ENCODE measurements around the gene SLC6A6. TPM values are rescaled to one million over a fixed set of nuclear protein-coding genes. Genes with fewer than 3 reads are reported as not detected.

SLC6A6 gene
- total RNA-seq, 1 donor from 2014 or later = 7.1 TPM

DNA sequence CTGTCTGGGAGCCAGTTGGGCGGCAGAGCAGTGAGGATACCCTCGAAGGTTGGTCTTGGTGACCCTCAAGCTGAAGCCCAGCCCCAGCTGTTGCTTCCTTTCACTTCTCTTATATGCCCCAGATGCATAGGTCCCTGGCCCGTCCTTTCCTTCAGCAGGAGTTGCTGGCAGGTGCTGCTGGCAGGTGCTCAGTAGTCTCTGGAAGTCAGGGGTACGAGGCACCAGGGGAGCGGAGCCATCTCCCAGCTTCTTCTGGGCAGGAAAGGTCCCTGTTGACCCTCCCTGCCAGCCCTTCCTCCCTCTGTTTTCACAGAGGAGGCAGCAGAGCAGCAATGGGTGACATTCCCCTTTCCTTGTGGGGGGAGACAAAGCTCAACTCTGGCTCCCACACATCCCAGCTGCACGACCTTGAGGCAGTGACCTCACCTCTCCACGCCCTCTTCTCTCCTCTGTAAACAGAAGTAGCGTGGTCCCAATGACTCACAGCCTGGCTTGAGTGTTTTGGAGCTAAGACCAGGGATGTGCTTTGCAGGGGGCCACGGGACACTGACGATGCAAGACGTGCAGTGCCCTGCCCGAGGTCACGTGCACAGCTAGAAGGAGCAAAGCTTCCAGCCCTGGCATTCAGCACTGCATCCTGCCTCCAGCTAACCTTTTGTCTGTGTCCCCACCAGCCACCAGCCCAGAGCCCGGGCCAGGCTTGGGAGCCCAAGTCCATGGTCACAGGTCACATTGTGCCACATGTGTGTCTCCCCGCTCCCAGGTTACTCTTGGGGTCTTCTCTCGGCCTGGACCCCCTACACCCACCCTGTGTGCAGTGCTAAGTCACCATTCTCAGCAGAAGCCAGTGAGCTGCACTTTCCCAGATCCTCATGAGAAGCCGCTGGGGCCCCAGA lies 49.7 kb downstream of the SLC6A6 start:
- DNase-seq (ENCODE audit: low read depth in 2 of 2) = peak in 1 of 2 donors; percentile 87

DNA sequence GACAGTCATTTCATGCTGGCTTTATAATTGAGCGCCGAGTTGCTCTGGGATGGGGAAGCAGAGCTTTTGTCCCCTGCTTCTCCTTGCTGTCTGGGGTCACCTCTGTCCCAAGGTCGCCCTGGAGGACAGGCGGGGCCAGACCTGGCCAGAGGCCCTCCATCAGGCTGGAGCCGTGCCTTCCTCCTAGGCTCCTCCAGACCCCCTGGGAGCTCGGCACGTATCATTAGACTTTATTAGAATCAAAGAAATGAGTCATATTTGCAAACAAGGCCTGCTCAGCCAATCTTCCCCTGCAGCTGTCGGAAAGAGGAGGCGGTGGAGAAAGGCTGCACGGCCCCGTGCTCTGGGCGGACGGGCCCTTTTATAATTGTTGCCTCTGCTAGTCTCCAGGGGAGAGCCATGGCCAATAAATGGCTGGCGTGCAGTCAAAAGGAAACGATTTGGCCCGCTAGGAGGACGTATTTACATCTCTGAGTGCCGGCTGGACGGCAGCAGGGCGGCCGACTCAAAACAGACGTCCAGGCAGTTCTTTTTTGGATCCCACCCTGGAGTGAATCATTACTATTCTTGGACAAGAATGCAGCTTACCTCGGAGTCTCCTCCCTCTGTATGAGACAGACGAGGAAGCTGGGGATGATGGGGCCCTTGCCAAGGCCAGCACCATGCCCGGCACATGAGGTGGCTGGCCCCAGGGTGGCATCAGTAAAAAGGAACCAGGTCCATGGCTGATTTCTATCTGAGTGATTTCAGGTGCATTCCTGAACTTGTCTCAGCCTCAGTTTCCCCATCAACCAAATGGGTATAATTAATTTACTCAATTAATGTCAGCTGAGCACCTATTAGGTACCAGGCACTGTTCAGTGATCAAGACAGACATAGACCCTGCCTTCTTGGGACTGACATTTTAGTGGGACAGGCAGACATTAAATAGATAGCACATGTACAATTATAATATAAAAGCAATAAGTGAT lies 50.6 kb downstream of the SLC6A6 start:
- peak; percentile 91 to 100 for DNase-seq (ENCODE audit: low read depth in 2 of 2)

DNA sequence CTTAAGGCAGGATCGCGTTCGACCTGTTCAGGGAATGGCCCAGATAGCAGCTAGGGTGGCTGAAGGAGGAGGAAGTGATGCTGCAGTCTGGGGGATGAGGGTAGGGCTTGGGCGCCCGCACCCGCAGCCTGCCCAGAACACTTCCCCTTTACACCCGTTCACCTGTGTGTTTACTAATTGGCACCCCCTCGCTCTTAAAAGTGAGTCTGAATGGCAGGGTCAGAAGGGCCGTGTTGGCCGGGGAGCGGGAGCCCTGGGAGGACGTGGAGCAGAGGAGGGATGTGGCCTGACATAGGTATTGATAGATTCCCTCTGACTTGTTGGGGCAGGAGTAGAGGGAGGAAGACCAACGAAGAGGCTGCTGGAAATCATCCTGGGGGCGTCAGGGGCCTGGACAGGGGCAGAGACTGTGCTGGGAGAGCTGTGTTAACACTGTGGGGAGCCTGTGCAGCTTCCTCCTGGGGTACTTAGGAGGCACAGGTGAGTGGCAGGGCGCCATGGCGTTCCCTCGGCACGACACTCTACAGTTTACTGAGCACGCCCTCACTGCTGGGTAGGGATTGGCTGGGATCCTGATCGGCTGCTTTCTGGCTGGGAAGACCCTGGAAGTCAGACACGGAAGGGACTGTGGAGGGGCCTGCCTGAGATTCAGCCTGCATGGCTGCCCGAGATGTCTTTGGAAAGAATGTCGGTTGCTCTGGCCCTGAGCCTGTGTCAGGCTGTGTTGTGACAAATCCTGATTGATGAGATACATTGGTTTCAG lies 51.7 kb downstream of the SLC6A6 start:
- DNase-seq (ENCODE audit: low read depth in 2 of 2) = no peak

DNA sequence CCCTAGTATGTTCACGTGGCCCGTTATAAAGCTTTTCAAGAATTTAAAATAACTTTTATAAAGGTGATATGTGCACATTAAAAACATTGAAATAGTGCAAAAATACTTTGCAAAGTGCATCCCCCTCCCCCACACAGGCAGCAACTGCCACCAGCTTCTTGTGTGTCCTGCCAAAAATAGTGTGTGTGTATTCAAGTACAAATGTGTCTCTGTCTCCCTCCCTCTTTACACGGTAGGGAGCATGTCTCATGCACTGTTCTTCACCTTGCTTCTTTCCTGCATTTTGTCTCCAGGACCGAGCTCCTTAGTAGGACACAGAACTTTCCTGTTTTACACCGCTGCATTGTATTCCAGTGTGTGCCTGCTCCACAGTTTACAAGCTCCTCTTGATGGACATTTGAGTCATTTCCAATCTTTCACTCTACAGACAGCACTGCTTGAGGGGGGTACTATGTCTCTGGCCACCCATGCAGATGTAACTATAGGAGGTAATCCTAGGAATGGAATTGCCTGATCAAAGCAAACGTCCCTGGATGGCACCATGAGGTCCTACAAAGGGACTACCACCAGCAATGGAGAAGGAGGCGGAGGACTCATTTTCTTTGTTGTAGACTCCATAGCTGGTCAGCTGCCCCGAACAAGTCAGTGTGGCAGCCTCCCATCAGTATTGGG lies 52.4 kb downstream of the SLC6A6 start:
- no peak for DNase-seq (ENCODE audit: low read depth in 2 of 2)

DNA sequence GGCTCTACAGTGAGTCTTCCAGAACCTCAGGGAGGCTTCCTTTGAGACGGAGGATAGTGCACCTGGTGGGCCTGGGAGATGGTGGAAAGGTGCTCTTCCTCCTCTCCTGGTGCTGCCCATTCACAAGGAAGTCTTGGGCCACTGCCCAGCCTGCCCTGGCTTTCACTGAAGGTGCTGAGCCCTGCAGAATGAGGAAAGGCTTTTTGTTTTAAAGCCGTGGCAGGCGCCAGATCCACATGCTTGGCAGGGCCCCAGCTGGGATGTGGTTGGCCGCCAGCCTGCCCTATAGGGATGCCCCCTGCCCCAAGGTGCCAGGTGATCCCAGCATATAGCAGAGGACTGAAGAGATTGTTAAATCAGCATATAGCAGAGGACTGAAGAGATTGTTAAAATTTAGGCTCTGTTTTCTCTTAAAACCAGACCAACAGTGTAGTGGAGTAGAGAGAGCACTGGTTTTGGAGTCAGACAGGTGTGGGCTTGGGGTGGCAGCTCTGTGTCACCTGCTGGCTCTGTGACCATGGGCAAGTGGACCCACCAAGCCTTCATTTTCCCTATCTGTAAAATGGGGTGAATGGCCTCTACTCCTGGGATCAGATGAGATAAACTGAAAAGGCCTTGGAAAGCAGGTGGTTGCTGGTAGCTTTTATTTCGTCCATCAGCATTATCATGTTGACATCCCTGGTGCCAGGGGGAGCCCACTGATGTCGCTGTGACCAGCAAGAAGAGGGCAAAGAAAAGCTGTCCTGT lies 53.3 kb downstream of the SLC6A6 start:
- DNase-seq (ENCODE audit: low read depth in 2 of 2) = no peak

DNA sequence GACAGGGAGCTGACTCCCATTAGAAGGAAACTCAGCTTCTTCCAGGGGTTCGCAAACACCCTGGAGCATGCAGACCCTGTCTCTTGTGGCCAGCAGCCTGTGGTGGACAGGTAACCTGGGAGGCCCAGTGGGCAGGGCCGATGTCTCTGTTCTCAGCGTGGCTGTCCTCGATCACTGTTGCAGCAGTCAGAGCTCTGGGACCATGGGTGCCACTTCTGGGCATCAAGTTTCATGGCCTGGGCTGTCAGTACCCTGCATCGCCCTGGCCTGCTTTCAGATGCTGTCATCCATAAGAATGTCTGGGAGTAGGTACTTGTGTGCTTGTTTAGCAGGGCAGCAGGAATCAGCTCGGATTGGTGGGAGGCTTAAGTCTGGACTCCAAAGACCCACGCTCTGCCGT lies 54.4 kb downstream of the SLC6A6 start:
- DNase-seq (ENCODE audit: low read depth in 2 of 2) = no peak

GRCh38 chr3:14457481-14457880 lies 55.1 kb downstream of the SLC6A6 start:
- DNase-seq (ENCODE audit: low read depth in 2 of 2) = no peak

- DNase-seq (ENCODE audit: low read depth in 2 of 2) = no peak
Observed at GRCh38 chr3:14457999-14458398, 55.6 kb downstream of the SLC6A6 start.

- no peak for DNase-seq (ENCODE audit: low read depth in 2 of 2)
Observed at GRCh38 chr3:14458434-14459275, 56.2 kb downstream of the SLC6A6 start.

DNA sequence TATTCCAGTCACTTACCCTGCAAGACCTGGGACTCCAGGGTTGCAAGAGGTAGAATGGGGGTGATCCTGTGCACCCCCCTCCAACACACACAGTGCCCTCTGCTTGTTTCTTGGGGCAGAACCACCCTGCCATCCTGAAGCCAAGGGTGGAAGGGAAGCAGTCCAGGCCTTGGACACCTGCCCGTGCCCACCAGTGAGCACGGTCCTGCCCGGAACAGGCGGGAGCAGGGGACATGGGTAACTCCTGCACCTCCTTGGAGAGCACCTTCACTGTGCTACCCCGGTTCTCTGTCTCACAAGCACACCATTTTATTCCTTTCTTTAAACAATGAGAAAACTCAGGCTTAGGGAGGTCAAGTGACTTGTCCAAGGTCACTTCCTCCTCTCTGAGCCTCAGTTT lies 57.0 kb downstream of the SLC6A6 start:
- no peak for DNase-seq (ENCODE audit: low read depth in 2 of 2)

DNA sequence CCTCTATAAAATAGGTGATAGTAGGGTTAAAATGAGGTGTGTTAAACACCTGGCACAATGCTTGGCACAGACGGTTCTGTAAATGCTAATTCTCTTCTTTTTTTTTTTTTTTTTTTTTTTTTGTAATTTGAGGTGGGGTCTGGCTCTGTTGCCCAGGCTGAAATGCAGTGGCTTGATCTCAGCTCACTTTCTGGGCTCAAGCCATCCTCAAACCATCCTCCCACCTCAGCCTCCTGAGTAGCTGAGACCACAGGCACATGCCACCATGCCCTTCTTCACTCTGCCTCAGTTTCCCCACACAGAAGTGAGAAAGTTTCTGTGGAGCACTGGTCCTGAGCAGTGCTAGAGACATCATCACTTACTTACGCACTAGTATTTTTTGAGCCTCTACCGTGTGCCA lies 57.4 kb downstream of the SLC6A6 start:
- DNase-seq (ENCODE audit: low read depth in 2 of 2) = no peak

GRCh38 chr3:14460342-14461005 lies 58.1 kb downstream of the SLC6A6 start:
- DNase-seq (ENCODE audit: low read depth in 2 of 2) = peak; percentile 62 to 96

- DNase-seq (ENCODE audit: low read depth in 2 of 2) = peak in 1 of 2 donors; percentile 10
Observed at GRCh38 chr3:14461006-14461747, 58.8 kb downstream of the SLC6A6 start.

GRCh38 chr3:14461748-14462324 lies 59.4 kb downstream of the SLC6A6 start:
- peak; percentile 43 to 85 for DNase-seq (ENCODE audit: low read depth in 2 of 2)

- peak in 1 of 2 donors; percentile 30 for DNase-seq (ENCODE audit: low read depth in 2 of 2)
Observed at GRCh38 chr3:14462738-14463137, 60.3 kb downstream of the SLC6A6 start.

DNA sequence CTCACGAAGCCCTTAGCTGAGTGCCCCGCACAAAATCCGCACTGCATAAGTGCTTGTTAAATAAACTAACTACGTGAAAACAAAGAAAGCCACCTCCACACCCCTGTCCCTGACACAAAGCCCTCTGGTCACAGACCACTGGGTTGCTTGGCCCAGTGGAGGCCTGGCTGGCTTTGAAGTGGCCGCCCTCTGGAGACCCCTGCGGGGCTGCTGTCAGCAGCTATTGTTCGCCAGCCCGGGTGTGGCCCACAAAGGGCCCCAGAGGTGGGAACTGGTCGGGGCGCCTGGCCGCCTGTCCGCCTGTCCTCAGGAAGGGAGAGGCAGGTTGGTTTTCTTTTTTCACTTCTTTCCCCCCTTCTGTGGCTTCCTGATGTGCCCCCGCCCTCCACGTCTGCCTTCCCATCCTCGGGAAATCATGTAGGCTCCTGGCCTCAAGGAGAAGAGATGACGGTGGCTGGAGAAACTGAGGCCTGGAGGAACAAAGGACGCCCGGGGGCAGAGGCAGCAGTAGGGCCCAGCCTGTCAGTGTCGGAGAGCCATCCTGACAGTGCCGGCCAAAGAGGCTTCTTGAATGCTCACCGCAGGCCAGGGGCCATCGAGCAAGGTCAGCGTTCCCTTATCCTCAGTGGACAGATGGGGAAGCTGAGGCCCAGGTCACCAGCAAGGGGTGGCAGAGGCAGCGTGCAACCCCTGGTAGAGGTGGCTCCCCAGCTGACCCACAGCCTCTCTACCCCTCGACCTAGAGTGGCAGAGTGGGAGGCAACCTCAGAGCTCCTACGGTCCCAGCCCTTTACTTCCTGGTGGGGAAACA lies 61.1 kb downstream of the SLC6A6 start:
- no peak for DNase-seq (ENCODE audit: low read depth in 2 of 2)

DNA sequence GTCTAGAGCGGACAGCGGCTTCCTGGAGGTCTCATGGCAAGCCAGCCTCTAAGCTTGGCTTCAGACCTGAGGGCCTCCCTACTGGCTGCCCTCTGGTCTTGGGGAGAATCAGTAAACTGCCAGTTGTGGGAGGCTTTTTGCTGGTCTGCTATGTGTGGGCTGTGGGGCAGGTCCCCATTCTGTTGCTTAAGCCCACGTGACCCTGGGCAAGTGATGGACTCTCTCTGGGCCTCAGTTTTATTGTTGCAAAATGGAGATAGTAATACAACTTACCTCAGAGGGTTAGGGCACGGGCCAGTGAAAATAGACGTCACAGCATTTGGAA lies 61.7 kb downstream of the SLC6A6 start:
- no peak for DNase-seq (ENCODE audit: low read depth in 2 of 2)
